Measurements from ENCODE around the gene DNLZ. TPM values are rescaled to one million over a fixed set of nuclear protein-coding genes. Genes with fewer than 3 reads are reported as not detected.

DNLZ gene
- total RNA-seq, 3 donors from 2014 or later: 9.3 to 17.1 (median 10.8) TPM

- DNase-seq (no peak), ATAC-seq (no peak)
- Histone ChIP-seq H3K4me1 (ENCODE audit: low read depth) (no peaks in the 10 kb centered on the region), H3K9me3 (no peaks in the 10 kb centered on the region), H3K4me3 (no peak overlapping the region), H3K36me3 (ENCODE audit: low read depth) (no peaks in the 10 kb centered on the region)
- TF ChIP-seq CTCF (IDR thresholded peaks at IDR 0.05): no peak
- intact Hi-C loops (cut with DNase I, micrococcal nuclease): no loop called here
These were observed 31.7 kb downstream of the DNLZ start for GRCh38 chr9:136331556-136332481.

- Histone ChIP-seq H3K9me3 (no peaks in the 10 kb centered on the region), H3K4me1 (ENCODE audit: low read depth) (peaks cover 3% of the 10 kb centered on the region), H3K36me3 (ENCODE audit: low read depth) (no peaks in the 10 kb centered on the region), H3K4me3 (no peak overlapping the region)
- DNase-seq (no peak), ATAC-seq (no peak)
- intact Hi-C loops (cut with DNase I, micrococcal nuclease): no loop called here
- no peak for TF ChIP-seq CTCF (IDR thresholded peaks at IDR 0.05)
These were observed 32.5 kb downstream of the DNLZ start for GRCh38 chr9:136331030-136331429.

- ATAC-seq (no peak), DNase-seq (no peak)
- Histone ChIP-seq H3K9me3 (no peaks in the 10 kb centered on the region), H3K4me1 (ENCODE audit: low read depth) (peaks cover 5% of the 10 kb centered on the region), H3K36me3 (ENCODE audit: low read depth) (no peaks in the 10 kb centered on the region), H3K4me3 (no peak overlapping the region)
- intact Hi-C loops (cut with DNase I, micrococcal nuclease): no loop called here
- no peak for TF ChIP-seq CTCF (IDR thresholded peaks at IDR 0.05)
These were observed 33.0 kb downstream of the DNLZ start for GRCh38 chr9:136330406-136330990.

GRCh38 chr9:136329636-136330405 lies 33.7 kb downstream of the DNLZ start:
- no peak for DNase-seq
- TF ChIP-seq CTCF (IDR thresholded peaks at IDR 0.05): no peak
- no peaks in the 10 kb centered on the region for H3K9me3 ChIP-seq
- H3K4me3 ChIP-seq: no peak overlapping the region
- intact Hi-C loops (cut with DNase I, micrococcal nuclease): loop anchor here in 1 of 2 donors (5.0 kb wide), 1 partner anchor 137 kb away; no protein-coding TSS in a partner anchor
- ATAC-seq: no peak
- H3K36me3 ChIP-seq (ENCODE audit: low read depth): no peaks in the 10 kb centered on the region
- peaks cover 5% of the 10 kb centered on the region for H3K4me1 ChIP-seq (ENCODE audit: low read depth)

GRCh38 chr9:136329211-136329627 lies 34.3 kb downstream of the DNLZ start:
- Histone ChIP-seq H3K9me3 (no peaks in the 10 kb centered on the region), H3K4me1 (ENCODE audit: low read depth) (peaks cover 5% of the 10 kb centered on the region), H3K4me3 (no peak overlapping the region), H3K36me3 (ENCODE audit: low read depth) (no peaks in the 10 kb centered on the region)
- no peak for TF ChIP-seq CTCF (IDR thresholded peaks at IDR 0.05)
- intact Hi-C loops (cut with DNase I, micrococcal nuclease): loop anchor here in 1 of 2 donors (5.0 kb wide), 1 partner anchor 138 kb away; no protein-coding TSS in a partner anchor
- ATAC-seq (no peak), DNase-seq (no peak)
